Measurements from ENCODE around the gene KIAA1614.

The KIAA1614 gene

DNA sequence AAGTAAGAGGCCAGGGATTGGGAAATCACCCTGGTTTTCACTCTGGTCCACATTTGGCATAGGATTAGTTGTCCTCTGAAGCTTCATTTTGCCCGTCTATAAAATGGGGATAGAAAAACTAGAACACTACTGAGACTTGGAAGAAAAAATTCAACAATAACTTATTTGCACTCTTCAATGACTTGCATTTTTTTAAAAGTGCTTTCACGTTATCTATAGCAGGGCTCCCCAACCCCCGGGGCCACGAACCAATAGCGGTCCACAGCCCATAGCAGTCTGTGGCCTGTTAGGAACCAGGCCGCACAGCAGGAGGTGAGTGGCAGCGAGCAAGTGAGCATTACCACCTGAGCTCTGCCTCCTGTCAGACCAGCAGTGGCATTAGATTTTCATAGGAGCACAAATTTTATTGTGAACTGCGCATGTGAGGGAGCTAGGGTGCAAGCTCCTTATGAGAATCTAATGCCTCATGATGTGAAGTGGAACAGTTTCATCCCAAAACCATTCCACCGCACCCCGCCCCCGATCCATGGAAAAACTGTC lies 2.8 kb downstream of the KIAA1614 start:
- no peak overlapping the region for H3K4me3 ChIP-seq (replicated peaks; ENCODE audit: low read depth, low read length)
- TF ChIP-seq, protein P1, sequence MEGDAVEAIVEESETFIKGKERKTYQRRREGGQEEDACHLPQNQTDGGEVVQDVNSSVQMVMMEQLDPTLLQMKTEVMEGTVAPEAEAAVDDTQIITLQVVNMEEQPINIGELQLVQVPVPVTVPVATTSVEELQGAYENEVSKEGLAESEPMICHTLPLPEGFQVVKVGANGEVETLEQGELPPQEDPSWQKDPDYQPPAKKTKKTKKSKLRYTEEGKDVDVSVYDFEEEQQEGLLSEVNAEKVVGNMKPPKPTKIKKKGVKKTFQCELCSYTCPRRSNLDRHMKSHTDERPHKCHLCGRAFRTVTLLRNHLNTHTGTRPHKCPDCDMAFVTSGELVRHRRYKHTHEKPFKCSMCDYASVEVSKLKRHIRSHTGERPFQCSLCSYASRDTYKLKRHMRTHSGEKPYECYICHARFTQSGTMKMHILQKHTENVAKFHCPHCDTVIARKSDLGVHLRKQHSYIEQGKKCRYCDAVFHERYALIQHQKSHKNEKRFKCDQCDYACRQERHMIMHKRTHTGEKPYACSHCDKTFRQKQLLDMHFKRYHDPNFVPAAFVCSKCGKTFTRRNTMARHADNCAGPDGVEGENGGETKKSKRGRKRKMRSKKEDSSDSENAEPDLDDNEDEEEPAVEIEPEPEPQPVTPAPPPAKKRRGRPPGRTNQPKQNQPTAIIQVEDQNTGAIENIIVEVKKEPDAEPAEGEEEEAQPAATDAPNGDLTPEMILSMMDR (IDR thresholded peaks at IDR 0.05; ENCODE audit: low read length, missing control alignments), result no peak
- DNase-seq (ENCODE audit: low read depth), result no peak

DNA sequence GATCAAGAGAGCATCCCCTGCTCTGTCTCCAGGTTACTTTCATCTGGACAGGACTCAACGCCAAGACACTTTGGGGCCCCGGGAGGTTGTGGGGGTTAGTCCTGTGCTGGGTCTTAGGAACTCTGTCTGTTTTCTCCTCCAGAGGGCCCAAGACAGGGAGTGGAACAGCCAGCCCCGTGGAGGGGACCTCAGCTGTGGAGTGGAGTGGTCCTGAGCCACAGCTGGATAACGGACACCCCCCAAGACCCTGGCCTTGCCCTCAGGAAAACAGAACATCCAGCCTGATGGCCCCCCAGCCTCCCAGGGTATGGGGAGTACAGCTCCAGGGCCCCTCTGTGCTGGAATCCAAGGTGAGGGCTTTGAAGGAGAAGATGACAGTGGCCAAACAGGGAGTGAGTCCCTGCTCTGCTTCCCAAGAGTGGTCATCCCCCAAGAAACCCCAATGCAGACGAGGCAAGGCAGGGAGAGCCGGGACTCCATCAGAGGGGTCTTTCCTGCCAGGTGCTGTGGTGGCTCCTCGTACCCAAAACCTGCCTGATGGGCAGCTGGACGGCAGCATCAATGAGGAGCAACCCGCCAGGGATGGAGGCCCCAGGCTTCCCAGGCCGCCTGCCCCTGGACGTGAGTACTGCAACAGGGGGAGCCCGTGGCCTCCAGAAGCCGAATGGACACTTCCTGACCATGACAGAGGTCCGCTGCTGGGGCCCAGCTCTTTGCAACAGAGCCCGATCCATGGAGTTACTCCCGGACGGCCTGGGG lies 3.5 kb downstream of the KIAA1614 start:
- H3K4me3 ChIP-seq (replicated peaks; ENCODE audit: low read depth, low read length), result no peak overlapping the region
- no peak for DNase-seq (ENCODE audit: low read depth)
- TF ChIP-seq, protein P1 (IDR thresholded peaks at IDR 0.05; ENCODE audit: low read length, missing control alignments), result no peak

DNA sequence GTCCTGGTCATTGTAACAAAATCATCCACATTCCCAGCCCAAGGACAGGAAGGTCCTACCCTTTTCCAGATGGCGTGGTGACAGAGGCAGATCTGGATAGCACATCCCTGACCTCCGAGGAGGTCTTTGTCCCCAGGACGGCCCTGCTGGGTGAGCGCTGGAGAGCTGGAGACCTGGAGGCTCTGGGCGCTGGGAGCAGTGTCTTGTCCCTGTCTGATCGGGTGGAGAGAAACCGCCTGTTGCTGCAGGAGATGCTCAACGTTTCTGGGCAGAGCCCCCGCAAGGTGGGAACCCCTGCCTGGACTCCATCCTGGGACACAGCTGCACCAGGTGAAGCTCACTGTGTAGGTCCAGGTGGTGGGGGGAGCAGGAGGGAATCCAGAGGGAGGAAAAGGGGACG lies 4.1 kb downstream of the KIAA1614 start:
- TF ChIP-seq, protein P1 (IDR thresholded peaks at IDR 0.05; ENCODE audit: low read length, missing control alignments), result no peak
- H3K4me3 ChIP-seq (replicated peaks; ENCODE audit: low read depth, low read length), result no peak overlapping the region
- DNase-seq (ENCODE audit: low read depth), result no peak

DNA sequence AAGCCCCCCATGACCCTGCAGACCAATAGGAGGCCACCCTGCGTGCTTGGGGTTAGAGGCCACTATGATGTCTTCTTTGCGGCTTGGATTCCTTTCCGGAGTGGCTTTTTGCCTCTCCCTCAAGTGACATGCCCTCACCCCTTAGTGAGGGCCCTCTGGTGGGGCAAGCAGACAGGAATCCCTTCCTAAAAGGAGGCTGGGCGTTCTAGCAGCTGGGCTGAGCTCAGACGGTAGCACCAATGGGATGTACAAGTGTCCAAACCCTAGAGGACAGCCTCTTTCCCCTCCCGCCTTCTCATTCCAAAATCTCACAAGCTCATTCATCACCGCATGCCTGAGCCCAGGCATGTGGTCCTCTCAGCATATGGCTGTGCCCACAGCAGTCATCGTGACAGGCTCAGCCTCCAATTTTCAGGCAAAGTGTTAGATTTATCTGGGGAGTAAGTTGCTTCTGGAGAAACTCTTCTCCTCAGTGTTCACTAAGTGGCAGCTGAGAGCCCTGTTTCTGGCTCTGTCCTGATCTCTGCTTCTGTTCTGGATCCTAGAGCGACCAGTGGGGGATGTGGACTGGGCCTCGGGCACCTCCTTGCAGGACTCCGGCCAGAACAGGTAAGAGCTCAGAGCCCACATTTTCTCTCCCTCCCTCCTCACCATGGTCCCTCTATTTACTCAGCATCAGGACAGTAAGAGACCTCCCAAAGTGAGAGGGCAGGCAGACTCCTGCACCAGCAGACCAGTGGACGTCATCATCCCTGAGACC lies 4.8 kb downstream of the KIAA1614 start:
- H3K4me3 ChIP-seq (replicated peaks; ENCODE audit: low read depth, low read length), result no peak overlapping the region
- DNase-seq (ENCODE audit: low read depth), result peak; percentile 6
- TF ChIP-seq, protein P1 (IDR thresholded peaks at IDR 0.05; ENCODE audit: low read length, missing control alignments), result no peak

DNA sequence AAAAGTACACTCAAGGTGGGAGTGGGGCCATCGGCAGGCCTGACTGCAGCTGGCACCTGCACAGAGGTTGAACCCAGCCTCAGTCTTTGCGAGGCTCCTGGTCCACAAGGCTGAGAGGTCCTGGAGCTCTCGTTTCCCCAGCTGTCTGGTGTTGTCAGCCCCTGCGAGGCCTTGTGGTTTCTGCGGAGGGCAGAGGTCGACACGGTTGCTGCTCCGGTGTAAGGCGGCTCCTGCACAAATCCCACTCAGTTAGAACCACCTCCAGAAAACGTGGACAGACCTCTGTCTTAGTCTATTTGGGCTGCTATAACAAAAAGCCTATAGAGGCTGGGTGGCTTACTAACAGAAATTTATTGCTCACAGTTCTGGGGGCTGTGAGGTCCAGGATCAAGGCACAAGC lies 5.8 kb downstream of the KIAA1614 start:
- DNase-seq (ENCODE audit: low read depth), result no peak
- TF ChIP-seq, protein P1 (IDR thresholded peaks at IDR 0.05; ENCODE audit: low read length, missing control alignments), result no peak
- no peak overlapping the region for H3K4me3 ChIP-seq (replicated peaks; ENCODE audit: low read depth, low read length)

DNA sequence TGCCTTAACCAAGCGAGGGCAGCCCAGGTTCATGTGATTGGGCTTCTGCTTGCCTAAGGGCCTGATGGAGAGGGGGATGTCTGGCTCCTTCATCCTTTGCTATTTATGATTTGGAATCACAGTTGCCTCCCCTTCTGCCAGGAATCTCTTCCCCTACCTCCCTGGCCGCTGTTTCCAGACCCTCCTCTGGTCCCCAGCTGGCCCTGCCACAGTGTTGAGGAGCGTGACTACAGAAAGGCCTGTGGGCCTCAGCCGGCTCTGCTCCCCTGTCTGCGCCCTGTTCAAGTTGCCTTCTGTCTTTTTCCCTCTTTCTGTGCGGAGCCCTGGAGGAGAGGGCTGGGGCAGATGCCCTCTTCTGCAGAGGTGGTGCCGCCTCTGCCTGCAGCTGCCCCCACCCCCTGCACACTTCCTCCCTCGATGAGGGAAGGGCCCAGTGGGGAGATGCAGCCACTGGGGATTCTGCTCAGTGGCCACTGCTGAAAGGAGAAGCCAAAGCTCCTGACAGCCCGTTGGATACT lies 6.5 kb downstream of the KIAA1614 start:
- TF ChIP-seq, protein P1 (IDR thresholded peaks at IDR 0.05; ENCODE audit: low read length, missing control alignments), result no peak
- DNase-seq (ENCODE audit: low read depth), result no peak
- no peak overlapping the region for H3K4me3 ChIP-seq (replicated peaks; ENCODE audit: low read depth, low read length)

All from fibroblast of pulmonary artery (primary cell).